Immature natural killer cell (primary cell): ENCODE data around the gene ZNF281. TPM values are rescaled to one million over a fixed set of nuclear protein-coding genes. Genes with fewer than 3 reads are reported as not detected.
"Not testable (repeated sequence)": the region's sequence is repeated elsewhere in the genome, so short reads cannot be mapped to it uniquely, and the experiment has no call there.

ENCODE experiments used
- DNase-seq, 3 donors: peaks; one replicate each; pipeline ENCODE4 v3.0.0; 2022; ENCODE audit warnings: mixed read lengths in 1 of 3
- H3K27ac Mint-ChIP-seq, 6 donors: one replicate each; pipeline ENCODE4 v1.8.0; 2020; ENCODE audit warnings: mixed read lengths in 6 of 6, mild to moderate bottlenecking in 5 of 6, inconsistent platforms in 4 of 6, moderate library complexity in 3 of 6
- H3K27me3 Mint-ChIP-seq, 3 donors: one replicate each; pipeline ENCODE4 v1.8.0; 2020 to 2021; ENCODE audit warnings: low read depth in 3 of 3, mild to moderate bottlenecking in 3 of 3, mixed read lengths in 3 of 3, moderate library complexity in 3 of 3, inconsistent platforms in 1 of 3
- H3K36me3 Mint-ChIP-seq, 3 donors: one replicate each; pipeline ENCODE4 v1.8.0; 2020; ENCODE audit warnings: mixed read lengths in 3 of 3, inconsistent platforms in 2 of 3, mild to moderate bottlenecking in 2 of 3
- H3K4me1 Mint-ChIP-seq, 2 donors: one replicate each; pipeline ENCODE4 v1.8.0; 2020; ENCODE audit warnings: inconsistent platforms in 2 of 2, mild to moderate bottlenecking in 2 of 2, mixed read lengths in 2 of 2, moderate library complexity in 1 of 2
- H3K4me3 Mint-ChIP-seq, 5 donors: one replicate each; pipeline ENCODE4 v1.8.0; 2020; ENCODE audit warnings: mild to moderate bottlenecking in 5 of 5, mixed read lengths in 5 of 5, inconsistent platforms in 3 of 5, moderate library complexity in 3 of 5
- H3K9me3 Mint-ChIP-seq, 6 donors: one replicate each; pipeline ENCODE4 v1.8.0; 2020; ENCODE audit warnings: mild to moderate bottlenecking in 6 of 6, mixed read lengths in 6 of 6, inconsistent platforms in 4 of 6, moderate library complexity in 3 of 6
- polyA plus RNA-seq, 3 donors: library from polyadenylated mRNA; unstranded; fragments of 300-500 nt; fragmentation: Illumina TruSeq; gene quantifications; one replicate each; pipeline ENCODE4 v1.2.3, GENCODE V29; 2021

The ZNF281 gene
- polyA plus RNA-seq, 3 donors from 2014 or later = 15.3 to 33.3 (median 27.3) TPM

DNA sequence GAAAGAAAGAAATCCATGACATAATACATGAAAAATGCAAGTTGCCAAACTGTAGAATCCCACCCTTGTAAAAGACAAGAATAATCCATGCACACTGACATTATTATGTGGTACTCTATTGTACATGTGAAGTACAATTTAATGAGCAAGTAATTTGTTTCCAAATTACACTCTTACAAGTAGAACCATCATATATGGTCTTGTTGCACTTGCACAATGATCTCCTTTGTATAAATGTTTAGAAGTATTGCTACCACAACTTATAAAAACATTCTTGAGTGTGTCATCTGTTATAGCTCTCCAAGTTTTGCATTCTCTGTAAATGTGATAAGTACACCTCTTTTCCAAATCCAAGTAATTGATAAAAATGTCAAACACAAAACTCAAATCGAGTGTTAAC, 29.1 kb upstream of the ZNF281 start:
- Mint-ChIP-seq H3K4me1 (peaks cover 4 to 8% of the 10 kb centered on the region in 2 donors), H3K36me3 (no peaks in the 10 kb centered on the region), H3K27me3 (peaks cover 0 to 1% (median 0%) of the 10 kb centered on the region in 3 donors), H3K4me3 (no peak overlapping the region), H3K27ac (no peak overlapping the region), H3K9me3 (no peaks in the 10 kb centered on the region)
- no peak for DNase-seq

GRCh38 chr1:200438413-200438812, 28.6 kb upstream of the ZNF281 start:
- H3K4me1 Mint-ChIP-seq, DNase-seq, H3K9me3 Mint-ChIP-seq, H3K27me3 Mint-ChIP-seq, H3K36me3 Mint-ChIP-seq, H3K4me3 Mint-ChIP-seq, H3K27ac Mint-ChIP-seq: not testable (repeated sequence)

DNA sequence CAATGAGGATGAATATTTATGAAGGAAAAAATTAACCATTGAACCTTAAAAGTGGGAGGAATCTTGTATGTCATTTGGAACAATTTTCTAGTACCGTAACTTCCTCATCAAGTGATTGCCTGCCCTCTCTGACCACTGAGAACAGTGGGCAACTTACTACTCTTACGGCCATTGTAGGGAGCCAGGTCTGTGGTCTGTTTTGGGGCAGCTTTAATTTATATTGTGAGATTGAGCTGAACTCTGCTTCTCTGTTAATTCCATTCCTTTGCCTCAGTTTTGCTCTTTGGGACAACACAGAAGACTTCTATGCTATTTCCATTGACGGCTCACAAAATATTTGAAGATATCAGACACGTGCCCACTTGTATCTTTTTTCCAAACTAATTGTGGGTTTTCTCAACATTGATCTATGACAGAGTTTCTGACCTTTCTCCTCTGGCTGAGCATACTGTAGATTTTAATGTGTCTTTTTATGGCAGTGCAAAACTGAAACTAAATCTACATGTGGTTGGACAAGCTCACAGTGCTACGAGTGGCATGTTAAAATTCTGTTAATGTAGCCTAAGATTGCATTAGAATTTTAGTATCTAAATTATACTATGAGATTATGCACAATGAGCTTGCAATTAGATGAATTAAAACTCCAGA, 27.8 kb upstream of the ZNF281 start:
- peak in 2 of 3 donors; percentile 5 to 13 for DNase-seq
- H3K4me1 Mint-ChIP-seq = peaks cover 4 to 8% of the 10 kb centered on the region in 2 donors
- H3K27me3 Mint-ChIP-seq = peaks cover 0 to 1% (median 0%) of the 10 kb centered on the region in 3 donors
- H3K27ac Mint-ChIP-seq = peak overlapping the region; percentile 1 to 66 (median 28)
- H3K4me3 Mint-ChIP-seq = peak overlapping the region; percentile 26 to 71 (median 38)
- peaks cover 0 to 3% (median 0%) of the 10 kb centered on the region in 3 donors for H3K36me3 Mint-ChIP-seq
- no peaks in the 10 kb centered on the region for H3K9me3 Mint-ChIP-seq

- Mint-ChIP-seq H3K36me3 (peaks cover 0 to 5% (median 0%) of the 10 kb centered on the region in 3 donors), H3K27ac (no peak overlapping the region), H3K4me1 (peaks cover 4 to 8% of the 10 kb centered on the region in 2 donors), H3K27me3 (peaks cover 0 to 1% (median 0%) of the 10 kb centered on the region in 3 donors), H3K9me3 (no peaks in the 10 kb centered on the region), H3K4me3 (no peak overlapping the region)
- no peak for DNase-seq
Observed at GRCh38 chr1:200437088-200437487, 27.3 kb upstream of the ZNF281 start.

DNA sequence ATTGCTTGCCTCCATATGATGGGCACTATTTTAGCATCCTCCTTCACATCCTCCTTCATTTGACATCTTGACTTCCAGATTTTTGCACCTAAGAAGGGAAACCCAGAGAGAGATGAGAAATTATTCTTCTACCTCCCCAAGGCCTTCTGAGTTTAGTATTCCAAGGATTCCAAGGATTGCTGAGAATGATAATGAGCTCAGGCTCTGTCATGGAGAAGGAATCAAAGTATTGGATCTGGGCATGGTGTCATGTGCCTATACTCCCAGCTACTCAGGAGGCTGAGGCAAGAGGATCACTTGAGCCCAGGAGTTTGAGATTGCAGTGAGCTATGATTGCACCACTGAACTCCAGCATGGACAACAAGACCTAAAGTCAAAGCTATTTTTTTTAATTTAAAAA, 26.6 kb upstream of the ZNF281 start:
- Mint-ChIP-seq H3K4me1 (peaks cover 4 to 8% of the 10 kb centered on the region in 2 donors), H3K9me3 (no peaks in the 10 kb centered on the region), H3K36me3 (peaks cover 0 to 5% (median 0%) of the 10 kb centered on the region in 3 donors), H3K27me3 (peaks cover 0 to 1% (median 0%) of the 10 kb centered on the region in 3 donors), H3K27ac (no peak overlapping the region), H3K4me3 (no peak overlapping the region)
- no peak for DNase-seq

DNA sequence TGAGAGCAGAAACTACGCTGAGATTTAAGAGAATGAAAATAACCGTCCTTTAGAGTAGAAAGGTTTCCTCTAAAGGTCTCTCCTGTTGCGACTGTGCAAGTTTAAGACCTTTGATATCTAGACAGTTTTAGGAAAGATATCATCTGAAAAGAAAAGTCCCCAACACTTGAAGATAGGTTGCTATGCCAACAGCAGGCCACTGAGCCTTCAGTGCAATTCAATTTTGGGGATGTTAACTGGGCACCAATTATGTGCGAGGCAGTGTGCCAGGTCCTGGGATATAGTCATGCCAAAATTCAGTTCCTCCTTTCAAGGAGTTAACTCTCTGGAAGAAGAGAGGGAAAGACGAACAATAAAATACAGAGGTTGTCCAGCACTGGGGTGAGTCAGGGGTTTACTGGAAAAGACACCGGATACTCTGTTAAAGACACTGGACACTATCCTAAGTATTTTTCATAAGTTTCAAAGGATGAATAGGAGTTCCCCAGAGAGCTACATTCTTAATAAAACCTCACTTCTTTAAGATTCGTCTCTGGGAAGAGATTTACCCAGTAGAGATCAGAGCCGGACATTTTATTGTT, 25.5 kb upstream of the ZNF281 start:
- no peak overlapping the region for H3K4me3 Mint-ChIP-seq
- H3K27ac Mint-ChIP-seq = no peak overlapping the region
- peaks cover 0 to 5% (median 0%) of the 10 kb centered on the region in 3 donors for H3K36me3 Mint-ChIP-seq
- DNase-seq = no peak
- H3K27me3 Mint-ChIP-seq = no peaks in the 10 kb centered on the region
- no peaks in the 10 kb centered on the region for H3K9me3 Mint-ChIP-seq
- peaks cover 4 to 8% of the 10 kb centered on the region in 2 donors for H3K4me1 Mint-ChIP-seq

DNA sequence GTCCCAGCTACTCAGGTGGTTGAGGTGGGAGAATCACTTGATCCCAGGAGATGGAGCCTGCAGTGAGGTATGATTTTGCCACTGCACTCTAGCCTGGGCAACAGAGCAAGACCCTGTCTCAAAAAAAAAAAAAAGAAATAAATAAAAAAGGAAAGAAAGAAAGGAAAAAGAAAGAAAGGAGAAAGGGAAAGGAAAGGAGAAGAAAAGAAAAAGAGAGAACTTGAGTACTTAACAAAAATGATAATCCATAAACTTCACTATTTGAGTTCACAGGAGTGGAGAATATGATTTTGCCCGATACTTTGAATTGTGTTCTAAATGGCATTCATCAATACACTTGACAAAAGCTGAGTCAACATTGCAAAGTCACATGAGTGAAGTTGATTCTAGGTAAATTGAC, 23.8 kb upstream of the ZNF281 start:
- Mint-ChIP-seq H3K36me3 (peaks cover 0 to 5% (median 0%) of the 10 kb centered on the region in 3 donors), H3K4me1 (peaks cover 4 to 8% of the 10 kb centered on the region in 2 donors), H3K9me3 (no peaks in the 10 kb centered on the region), H3K27me3 (no peaks in the 10 kb centered on the region), H3K4me3 (no peak overlapping the region), H3K27ac (no peak overlapping the region)
- no peak for DNase-seq

DNA sequence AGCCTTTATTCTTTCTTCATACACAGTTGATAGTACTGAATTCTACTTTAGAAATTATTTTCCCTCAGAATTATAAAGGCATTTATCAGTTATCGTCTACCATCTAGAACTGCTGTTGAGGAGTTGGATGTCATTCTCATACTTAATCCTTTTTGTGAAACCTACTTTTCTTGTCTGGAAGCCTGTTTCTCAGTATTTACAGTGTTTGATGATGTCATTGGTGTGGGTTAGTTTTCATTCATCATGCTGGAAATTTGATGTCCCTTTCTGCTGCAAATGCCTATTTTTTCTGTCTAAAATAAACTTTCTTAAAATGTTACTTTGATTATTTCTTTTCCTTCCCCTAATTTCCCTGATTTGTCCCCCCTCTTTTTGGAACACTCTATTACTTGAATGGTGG, 22.8 kb upstream of the ZNF281 start:
- Mint-ChIP-seq H3K27ac (no peak overlapping the region), H3K27me3 (no peaks in the 10 kb centered on the region), H3K36me3 (peaks cover 0 to 5% (median 0%) of the 10 kb centered on the region in 3 donors), H3K4me3 (no peak overlapping the region), H3K4me1 (peaks cover 1 to 3% of the 10 kb centered on the region in 2 donors), H3K9me3 (no peaks in the 10 kb centered on the region)
- no peak for DNase-seq

GRCh38 chr1:200429221-200429751, 19.4 kb upstream of the ZNF281 start:
- H3K9me3 Mint-ChIP-seq = no peaks in the 10 kb centered on the region
- H3K4me3 Mint-ChIP-seq = no peak overlapping the region
- no peak overlapping the region for H3K27ac Mint-ChIP-seq
- H3K36me3 Mint-ChIP-seq = peaks cover 0 to 5% (median 0%) of the 10 kb centered on the region in 3 donors
- no peak for DNase-seq
- no peaks in the 10 kb centered on the region for H3K4me1 Mint-ChIP-seq
- H3K27me3 Mint-ChIP-seq = no peaks in the 10 kb centered on the region

GRCh38 chr1:200428482-200429205, 18.8 kb upstream of the ZNF281 start:
- Mint-ChIP-seq H3K9me3 (no peaks in the 10 kb centered on the region), H3K36me3 (peaks cover 0 to 5% (median 0%) of the 10 kb centered on the region in 3 donors), H3K27me3 (no peaks in the 10 kb centered on the region), H3K4me1 (no peaks in the 10 kb centered on the region), H3K4me3 (no peak overlapping the region), H3K27ac (no peak overlapping the region)
- no peak for DNase-seq

DNA sequence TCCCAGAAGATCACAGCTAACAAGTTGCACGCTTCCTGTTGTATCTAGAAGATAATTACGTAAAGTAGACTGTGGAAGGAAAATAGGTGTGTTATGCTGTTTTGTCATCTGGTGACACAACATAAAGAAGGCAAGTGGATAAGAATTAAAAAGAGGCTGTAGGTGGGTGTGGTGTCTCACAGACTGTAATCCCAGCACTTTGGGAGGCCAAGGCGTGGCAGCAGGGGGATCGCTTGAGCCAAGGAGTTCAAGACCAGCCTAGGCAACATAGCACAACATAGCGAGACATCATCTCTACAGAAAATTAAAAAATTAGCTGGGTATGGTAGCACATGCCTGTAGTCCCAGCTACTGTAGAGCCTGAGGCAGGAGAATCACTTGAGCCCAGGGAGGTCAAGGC, 17.9 kb upstream of the ZNF281 start:
- H3K9me3 Mint-ChIP-seq = no peaks in the 10 kb centered on the region
- no peak overlapping the region for H3K27ac Mint-ChIP-seq
- peaks cover 0 to 3% (median 0%) of the 10 kb centered on the region in 3 donors for H3K27me3 Mint-ChIP-seq
- DNase-seq = no peak
- peaks cover 0 to 3% (median 0%) of the 10 kb centered on the region in 3 donors for H3K36me3 Mint-ChIP-seq
- H3K4me3 Mint-ChIP-seq = no peak overlapping the region
- H3K4me1 Mint-ChIP-seq = no peaks in the 10 kb centered on the region

GRCh38 chr1:200426196-200426595, 16.4 kb upstream of the ZNF281 start:
- Mint-ChIP-seq H3K4me3 (no peak overlapping the region), H3K27me3 (peaks cover 0 to 4% (median 0%) of the 10 kb centered on the region in 3 donors), H3K27ac (no peak overlapping the region), H3K9me3 (no peaks in the 10 kb centered on the region), H3K4me1 (no peaks in the 10 kb centered on the region), H3K36me3 (no peaks in the 10 kb centered on the region)
- DNase-seq = no peak

- Mint-ChIP-seq H3K27me3 (peaks cover 0 to 6% (median 0%) of the 10 kb centered on the region in 3 donors), H3K27ac (no peak overlapping the region), H3K4me1 (no peaks in the 10 kb centered on the region), H3K4me3 (no peak overlapping the region), H3K36me3 (no peaks in the 10 kb centered on the region), H3K9me3 (no peaks in the 10 kb centered on the region)
- no peak for DNase-seq
Observed at GRCh38 chr1:200423235-200423634, 13.4 kb upstream of the ZNF281 start.

DNA sequence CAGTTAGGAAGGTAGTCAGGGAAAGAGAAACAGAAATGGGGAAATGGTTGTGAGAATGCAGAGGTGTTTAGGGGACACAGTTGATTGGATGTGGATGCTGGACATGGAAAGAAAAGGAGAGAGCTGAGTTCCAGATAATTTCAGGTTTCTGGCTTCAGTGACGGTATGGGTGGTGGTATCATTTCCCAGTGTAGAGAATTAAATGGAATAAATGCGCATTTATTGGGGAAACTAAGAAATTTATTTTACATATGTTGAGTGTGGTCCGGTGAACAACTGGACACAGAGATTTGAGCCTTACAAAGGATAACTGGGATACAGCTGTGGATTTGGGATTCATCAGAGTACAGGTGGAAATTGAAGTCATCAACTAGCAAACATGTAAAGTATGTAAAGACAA, 12.4 kb upstream of the ZNF281 start:
- H3K36me3 Mint-ChIP-seq = no peaks in the 10 kb centered on the region
- H3K27ac Mint-ChIP-seq = no peak overlapping the region
- no peak overlapping the region for H3K4me3 Mint-ChIP-seq
- no peaks in the 10 kb centered on the region for H3K9me3 Mint-ChIP-seq
- no peak for DNase-seq
- H3K4me1 Mint-ChIP-seq = no peaks in the 10 kb centered on the region
- peaks cover 0 to 6% (median 1%) of the 10 kb centered on the region in 3 donors for H3K27me3 Mint-ChIP-seq
